DND-41 (cell line): ENCODE measurements around the gene ZNRF1.
A peak's percentile ranks its signal among the peaks of the same experiment; 100 is the strongest.

Source experiments
- ATAC-seq: fragments of 200-7000 bp; cut with Tn5 transposase; 3 replicates; pipeline ENCODE4 v1.9.1; 2021; ENCODE audit warnings: low read depth; ENCODE audit not compliant: insufficient read depth
- DNase-seq: peaks from one replicate; pipeline ENCODE4 v3.0.0-alpha.2; 2020
- H2AFZ ChIP-seq: 2 replicates; pipeline ENCODE4 v1.6.0; 2012; ENCODE audit warnings: low read depth, low read length
- H3K27ac ChIP-seq: 2 replicates; pipeline ENCODE4 v1.5.1; 2012; ENCODE audit warnings: low read length, inconsistent platforms
- H3K27me3 ChIP-seq: fragments of 200-600 bp; sonication (generic); 2 replicates; pipeline ENCODE4 v1.6.0; 2012; ENCODE audit warnings: low read length, mild to moderate bottlenecking, inconsistent platforms; ENCODE audit not compliant: insufficient read depth, poor library complexity
- H3K36me3 ChIP-seq: 2 replicates; pipeline ENCODE4 v1.5.1; 2012; ENCODE audit warnings: low read length, inconsistent platforms; ENCODE audit not compliant: insufficient read depth
- H3K4me1 ChIP-seq: 2 replicates; pipeline ENCODE4 v1.5.1; 2012; ENCODE audit warnings: mild to moderate bottlenecking, low read length; ENCODE audit not compliant: insufficient read depth
- H3K4me2 ChIP-seq: 2 replicates; pipeline ENCODE4 v1.6.0; 2012; ENCODE audit warnings: mild to moderate bottlenecking, moderate library complexity, low read length, inconsistent platforms; ENCODE audit not compliant: insufficient read depth
- H3K4me3 ChIP-seq, 2 experiments: fragments of 200-600 bp in 1 of 2; shearing (Covaris generic) in 1 of 2; 2 replicates each; pipeline ENCODE4 v1.5.1; 2012 to 2016; ENCODE audit warnings: inconsistent platforms in 2 of 2, low read length in 2 of 2, mild to moderate bottlenecking in 2 of 2, low read depth in 1 of 2, moderate library complexity in 1 of 2
- H3K79me2 ChIP-seq: 2 replicates; pipeline ENCODE4 v1.6.0; 2012; ENCODE audit warnings: low read length, inconsistent platforms; ENCODE audit not compliant: insufficient read depth
- H3K9ac ChIP-seq: 2 replicates; pipeline ENCODE4 v1.6.0; 2012; ENCODE audit warnings: low read depth, mild to moderate bottlenecking, inconsistent platforms, low read length, moderate library complexity
- H3K9me3 ChIP-seq: 2 replicates; pipeline ENCODE4 v1.5.1; 2012; ENCODE audit warnings: low read length, moderate library complexity, mild to moderate bottlenecking, inconsistent platforms; ENCODE audit not compliant: insufficient read depth, severe bottlenecking
- H4K20me1 ChIP-seq: 2 replicates; pipeline ENCODE4 v1.6.0; 2012; ENCODE audit warnings: low read length; ENCODE audit not compliant: insufficient read depth
- CTCF ChIP-seq: IDR thresholded peaks from 2 replicates; pipeline ENCODE4 v1.5.1; 2012; ENCODE audit warnings: borderline replicate concordance, low read length, moderate library complexity, mild to moderate bottlenecking; ENCODE audit not compliant: poor library complexity, severe bottlenecking; ENCODE audit errors: extremely low read depth
- EZH2 ChIP-seq: IDR thresholded peaks from 3 replicates; pipeline ENCODE4 v1.6.1; 2012; ENCODE audit warnings: borderline replicate concordance, low read depth, mild to moderate bottlenecking, moderate library complexity, low read length, inconsistent platforms; ENCODE audit not compliant: severe bottlenecking

The ZNRF1 gene

GRCh38 chr16:75111514-75111940 is 112.7 kb downstream of the ZNRF1 start:
- Histone ChIP-seq H4K20me1 (peaks cover 2% of the 10 kb centered on the region; the same call in 1 of the 2 replicates), H3K79me2 (peaks cover 40% of the 10 kb centered on the region), H3K4me2 (peak overlapping the region; percentile 81), H3K36me3 (peaks cover 17% of the 10 kb centered on the region), H3K4me3 (peak overlapping the region in 1 of 2 experiments; percentile 61; a peak in 1 of 4 replicates), H2AFZ (no peak overlapping the region), H3K27me3 (no peaks in the 10 kb centered on the region), H3K9ac (peak overlapping the region; percentile 96), H3K4me1 (peaks cover 58% of the 10 kb centered on the region), H3K9me3 (no peaks in the 10 kb centered on the region), H3K27ac (peak overlapping the region; percentile 100)
- ATAC-seq (no peak), DNase-seq (no peak)
- no peak for TF ChIP-seq CTCF
- TF ChIP-seq EZH2 = no peak

- ATAC-seq = no peak
- no peaks in the 10 kb centered on the region for H3K9me3 ChIP-seq
- H2AFZ ChIP-seq = no peak overlapping the region
- H4K20me1 ChIP-seq = peaks cover 2% of the 10 kb centered on the region; the same call in 1 of the 2 replicates
- TF ChIP-seq EZH2 (no peak), CTCF (no peak)
- H3K79me2 ChIP-seq = peaks cover 34% of the 10 kb centered on the region
- peak overlapping the region; percentile 96; the same call in 1 of the 2 replicates for H3K9ac ChIP-seq
- H3K4me3 ChIP-seq = no peak overlapping the region
- no peaks in the 10 kb centered on the region for H3K27me3 ChIP-seq
- no peak for DNase-seq
- H3K36me3 ChIP-seq = peaks cover 11% of the 10 kb centered on the region; the same call in 1 of the 2 replicates
- H3K27ac ChIP-seq = peak overlapping the region; percentile 100
- peak overlapping the region; percentile 81; the same call in 1 of the 2 replicates for H3K4me2 ChIP-seq
- H3K4me1 ChIP-seq = peaks cover 52% of the 10 kb centered on the region
Observed at GRCh38 chr16:75111961-75112733, 113.3 kb downstream of the ZNRF1 start.

- Histone ChIP-seq H3K27me3 (no peaks in the 10 kb centered on the region), H3K9ac (no peak overlapping the region), H2AFZ (no peak overlapping the region), H3K4me3 (no peak overlapping the region), H3K27ac (peak overlapping the region; percentile 35; the same call in 1 of the 2 replicates), H3K4me1 (peaks cover 44% of the 10 kb centered on the region), H3K9me3 (no peaks in the 10 kb centered on the region), H3K79me2 (peaks cover 26% of the 10 kb centered on the region), H3K4me2 (no peak overlapping the region), H4K20me1 (peaks cover 2% of the 10 kb centered on the region; the same call in 1 of the 2 replicates), H3K36me3 (peaks cover 7% of the 10 kb centered on the region; the same call in 1 of the 2 replicates)
- peak; percentile 40 for DNase-seq
- no peak for TF ChIP-seq EZH2
- TF ChIP-seq CTCF = no peak
- no peak for ATAC-seq
Observed at GRCh38 chr16:75112734-75113491, 114.1 kb downstream of the ZNRF1 start.
